ENCODE measurements around the gene EXOC5. TPM values are rescaled to one million over a fixed set of nuclear protein-coding genes. Genes with fewer than 3 reads are reported as not detected.
"Not testable (repeated sequence)": the region's sequence is repeated elsewhere in the genome, so short reads cannot be mapped to it uniquely, and the experiment has no call there.

EXOC5 gene
- total RNA-seq, 2 donors from 2014 or later, result 28.7 to 31.5 TPM

DNA sequence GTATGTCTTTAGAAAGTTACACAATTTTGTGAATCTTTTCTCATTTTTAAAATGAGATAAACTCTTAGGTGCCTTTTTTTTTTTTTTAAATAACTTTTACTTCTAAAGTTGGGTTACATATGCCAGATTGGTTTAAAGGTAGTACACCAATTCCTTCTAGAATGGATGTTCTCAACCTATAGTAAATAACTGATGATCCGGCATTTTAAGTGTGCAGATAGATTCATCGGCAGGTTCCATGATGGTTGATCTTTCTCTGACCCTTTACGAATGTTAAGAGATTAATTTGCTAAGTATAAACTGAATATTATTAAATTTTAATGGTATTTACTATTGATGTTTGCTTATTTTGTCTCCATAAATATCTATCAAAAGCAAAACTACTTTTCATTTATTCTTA lies 8.4 kb upstream of the EXOC5 start:
- DNase-seq (no peak), ATAC-seq (no peak)
- Mint-ChIP-seq H3K27ac (no peak overlapping the region), H3K27me3 (no peaks in the 10 kb centered on the region), H3K36me3 (ENCODE audit: low read depth) (peaks cover 5% of the 10 kb centered on the region), H3K4me1 (peaks cover 27% of the 10 kb centered on the region), H3K4me3 (no peak overlapping the region)
- H3K9me3 ChIP-seq (ENCODE audit: control insufficient read depth, low read length, poor library complexity, severe bottlenecking), result no peaks in the 10 kb centered on the region

DNA sequence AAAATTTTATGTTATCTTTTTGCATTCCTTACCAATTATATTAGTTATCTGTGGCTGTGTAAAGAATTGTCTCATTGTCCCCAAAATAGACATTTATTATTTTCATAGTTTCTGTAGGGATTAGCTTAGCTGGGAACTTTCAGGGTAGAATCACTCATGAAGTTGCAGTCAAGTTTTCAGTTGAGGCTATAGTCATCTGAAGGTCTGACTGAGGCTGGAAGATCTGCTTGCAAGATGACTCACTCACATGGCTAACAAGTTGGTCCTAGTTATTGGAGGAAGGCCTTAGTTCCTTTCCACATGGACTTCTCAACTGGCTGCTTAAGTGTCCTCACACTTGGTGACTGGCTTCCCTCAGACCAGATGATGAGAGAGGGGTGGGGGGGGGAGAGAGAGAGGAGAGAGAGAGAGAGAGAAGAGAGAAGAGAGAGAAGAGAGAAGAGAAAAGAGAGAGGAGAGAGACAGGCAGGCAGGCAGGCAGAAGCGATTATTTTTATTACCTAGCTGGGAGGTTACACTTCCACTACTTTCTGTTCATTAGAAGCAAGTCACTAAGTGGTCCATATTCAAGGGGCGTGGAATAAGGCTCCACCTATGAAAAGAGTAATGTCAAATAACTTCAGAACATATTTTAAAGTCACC lies 6.4 kb upstream of the EXOC5 start:
- Mint-ChIP-seq H3K27me3 (no peaks in the 10 kb centered on the region), H3K4me1 (peaks cover 40% of the 10 kb centered on the region), H3K36me3 (ENCODE audit: low read depth) (peaks cover 2% of the 10 kb centered on the region), H3K4me3 (no peak overlapping the region), H3K27ac (no peak overlapping the region)
- DNase-seq, result no peak
- ATAC-seq, result no peak
- no peaks in the 10 kb centered on the region for H3K9me3 ChIP-seq (ENCODE audit: control insufficient read depth, low read length, poor library complexity, severe bottlenecking)

DNA sequence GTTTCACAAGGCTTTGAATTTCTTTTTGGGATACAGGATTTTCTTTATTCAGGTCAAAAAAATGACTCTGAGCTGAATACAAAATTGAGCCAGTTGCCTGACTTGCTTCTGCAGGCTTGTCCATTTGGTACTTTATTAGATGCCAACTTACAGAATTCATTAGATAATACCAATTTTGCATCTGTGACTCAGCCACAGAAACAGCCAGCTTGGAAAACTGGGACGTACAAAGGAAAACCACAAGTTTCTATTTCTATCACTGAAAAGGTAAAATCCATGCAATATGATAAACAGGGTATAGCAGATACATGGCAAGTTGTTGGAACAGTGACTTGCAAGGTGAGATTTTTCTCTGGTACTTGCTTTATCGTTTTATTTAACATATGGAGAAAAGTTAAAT lies 5.8 kb upstream of the EXOC5 start:
- peaks cover 2% of the 10 kb centered on the region for H3K36me3 Mint-ChIP-seq (ENCODE audit: low read depth)
- no peak for DNase-seq
- no peak for ATAC-seq
- no peaks in the 10 kb centered on the region for H3K27me3 Mint-ChIP-seq
- H3K27ac Mint-ChIP-seq, result no peak overlapping the region
- H3K4me3 Mint-ChIP-seq, result no peak overlapping the region
- H3K4me1 Mint-ChIP-seq, result peaks cover 42% of the 10 kb centered on the region
- H3K9me3 ChIP-seq (ENCODE audit: control insufficient read depth, low read length, poor library complexity, severe bottlenecking), result no peaks in the 10 kb centered on the region

DNA sequence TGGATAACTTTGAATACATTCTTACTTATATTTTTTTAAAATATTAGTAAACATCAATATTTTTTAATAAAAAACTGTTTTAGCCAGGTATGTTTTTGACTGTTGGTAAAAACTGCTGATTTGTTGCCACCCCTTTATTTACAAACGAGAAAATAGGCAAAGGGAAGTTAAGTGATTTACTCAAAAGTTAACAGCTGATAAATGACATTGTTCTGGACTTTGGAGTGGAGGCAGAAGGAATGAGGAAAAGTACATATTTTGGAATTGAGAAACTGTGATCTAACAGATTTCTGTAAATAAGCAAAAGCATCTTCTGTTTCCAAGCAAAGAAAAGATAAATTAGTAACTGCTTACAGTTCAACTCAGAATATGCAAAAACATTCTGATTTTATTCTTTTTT lies 4.5 kb upstream of the EXOC5 start:
- Mint-ChIP-seq H3K36me3 (ENCODE audit: low read depth) (peaks cover 2% of the 10 kb centered on the region), H3K4me3 (no peak overlapping the region), H3K27me3 (no peaks in the 10 kb centered on the region), H3K27ac (no peak overlapping the region), H3K4me1 (peaks cover 36% of the 10 kb centered on the region)
- ATAC-seq, result no peak
- no peak for DNase-seq
- H3K9me3 ChIP-seq (ENCODE audit: control insufficient read depth, low read length, poor library complexity, severe bottlenecking), result no peaks in the 10 kb centered on the region

DNA sequence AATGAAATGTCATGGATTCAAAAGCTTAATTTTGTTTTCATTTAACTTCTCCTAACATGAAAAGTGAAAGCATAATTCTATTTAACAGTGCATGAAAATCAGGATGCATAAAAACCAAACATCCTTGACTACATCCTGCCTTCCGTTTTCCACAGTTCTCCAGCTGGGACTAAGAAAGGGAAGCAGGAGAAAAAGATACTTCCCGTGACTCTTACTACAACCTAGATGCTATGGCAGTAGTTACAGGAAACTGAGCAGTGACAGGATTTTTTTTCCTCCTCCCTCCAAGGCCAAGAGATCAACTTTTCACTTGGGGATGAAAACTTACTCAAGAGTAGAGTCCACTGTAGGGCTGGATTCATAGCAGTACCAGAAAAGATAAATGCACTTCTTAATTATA lies 2.6 kb downstream of the EXOC5 start:
- ATAC-seq, result no peak
- peaks cover 42% of the 10 kb centered on the region for H3K4me1 Mint-ChIP-seq
- no peaks in the 10 kb centered on the region for H3K9me3 ChIP-seq (ENCODE audit: control insufficient read depth, low read length, poor library complexity, severe bottlenecking)
- H3K27ac Mint-ChIP-seq, result no peak overlapping the region
- no peak for DNase-seq
- no peaks in the 10 kb centered on the region for H3K27me3 Mint-ChIP-seq
- no peak overlapping the region for H3K4me3 Mint-ChIP-seq
- peaks cover 2% of the 10 kb centered on the region for H3K36me3 Mint-ChIP-seq (ENCODE audit: low read depth)

DNA sequence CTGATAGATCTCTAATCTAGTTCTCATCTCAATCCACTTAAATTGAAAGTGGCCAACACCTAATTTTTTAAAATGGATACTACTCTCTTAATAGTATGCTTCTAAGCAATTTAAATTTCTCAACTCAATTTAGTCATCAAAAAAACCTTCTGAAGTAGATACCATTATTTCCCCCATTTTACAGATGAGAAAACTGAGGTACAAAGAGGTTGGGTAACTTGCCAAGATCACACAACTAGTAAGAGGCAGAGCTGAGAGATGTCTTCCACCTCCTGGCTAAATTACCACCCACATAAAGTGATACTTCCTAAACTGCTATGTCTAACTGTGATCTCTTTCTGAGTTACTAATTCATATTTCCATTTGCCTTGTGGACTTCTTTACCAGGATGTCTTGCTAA lies 6.6 kb downstream of the EXOC5 start:
- no peak for ATAC-seq
- peak overlapping the region; percentile 16 for H3K27ac Mint-ChIP-seq

DNA sequence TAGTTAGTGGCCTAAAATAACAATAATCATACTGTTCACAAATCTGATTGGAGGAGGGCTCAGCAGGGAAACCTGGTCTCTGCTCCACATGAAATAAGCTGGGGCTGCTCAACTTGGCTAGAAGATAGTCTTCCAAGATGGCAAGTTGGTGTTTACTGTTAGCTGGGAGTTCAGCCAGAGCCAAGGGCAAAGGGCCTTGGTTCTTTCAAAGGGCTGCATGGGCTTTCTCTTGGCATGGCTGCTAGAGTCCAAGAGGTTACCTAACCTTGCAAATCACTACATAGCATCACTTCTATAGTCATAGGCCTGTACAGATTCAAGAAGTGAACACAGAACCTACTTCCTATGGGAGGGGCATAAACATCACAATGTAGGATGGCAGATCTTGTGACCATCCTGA lies 7.1 kb downstream of the EXOC5 start:
- Mint-ChIP-seq H3K27me3 (no peaks in the 10 kb centered on the region), H3K27ac (peak overlapping the region; percentile 16), H3K4me1 (peaks cover 38% of the 10 kb centered on the region), H3K4me3 (no peak overlapping the region), H3K36me3 (ENCODE audit: low read depth) (peaks cover 12% of the 10 kb centered on the region)
- ATAC-seq (no peak), DNase-seq (no peak)
- H3K9me3 ChIP-seq (ENCODE audit: control insufficient read depth, low read length, poor library complexity, severe bottlenecking), result no peaks in the 10 kb centered on the region

More for the DNA sequence above, 6.6 kb downstream of the EXOC5 start:
- H3K9me3 ChIP-seq (ENCODE audit: control insufficient read depth, low read length, poor library complexity, severe bottlenecking), result no peaks in the 10 kb centered on the region
- DNase-seq, result no peak
- Mint-ChIP-seq H3K36me3 (ENCODE audit: low read depth) (peaks cover 9% of the 10 kb centered on the region), H3K4me1 (peaks cover 35% of the 10 kb centered on the region), H3K4me3 (no peak overlapping the region), H3K27me3 (no peaks in the 10 kb centered on the region)

DNA sequence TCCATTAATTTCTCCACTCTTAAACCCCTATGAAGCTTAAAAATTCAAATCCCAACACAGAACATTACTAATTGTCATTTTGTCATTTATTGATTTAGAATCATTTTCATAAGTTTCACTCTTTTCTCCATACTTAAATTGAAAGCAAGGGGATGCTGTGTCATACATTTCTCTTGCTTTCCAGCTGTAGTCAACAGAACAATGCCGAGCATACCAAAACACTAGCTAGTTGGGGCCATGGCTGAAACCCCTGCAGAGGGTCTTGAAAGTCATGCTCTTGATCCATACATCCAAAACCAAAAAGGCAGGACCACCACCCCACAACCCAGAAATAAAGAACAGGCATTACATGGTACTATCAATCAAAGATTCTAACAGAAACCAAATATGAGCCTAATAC lies 9.0 kb downstream of the EXOC5 start:
- Mint-ChIP-seq H3K27me3 (no peaks in the 10 kb centered on the region), H3K27ac (no peak overlapping the region), H3K36me3 (ENCODE audit: low read depth) (peaks cover 12% of the 10 kb centered on the region), H3K4me1 (peaks cover 40% of the 10 kb centered on the region), H3K4me3 (no peak overlapping the region)
- H3K9me3 ChIP-seq (ENCODE audit: control insufficient read depth, low read length, poor library complexity, severe bottlenecking), result no peaks in the 10 kb centered on the region
- no peak for DNase-seq
- no peak for ATAC-seq

DNA sequence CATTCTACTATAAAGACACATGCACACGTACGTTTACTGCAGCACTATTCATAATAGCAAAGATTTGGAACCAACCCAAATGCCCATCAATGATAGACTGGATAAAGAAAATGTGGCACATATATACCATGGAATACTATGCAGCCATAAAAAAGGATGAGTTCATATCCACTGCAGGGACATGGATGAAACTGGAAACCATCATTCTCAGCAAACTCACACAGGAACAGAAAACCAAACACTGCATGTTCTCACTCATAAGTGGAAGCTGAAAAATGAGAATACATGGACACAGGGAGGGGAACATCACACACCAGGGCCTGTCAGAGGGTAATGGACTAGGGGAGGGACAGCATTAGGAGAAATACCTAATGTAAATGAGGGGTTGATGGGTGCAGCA lies 10.5 kb downstream of the EXOC5 start:
- peaks cover 37% of the 10 kb centered on the region for H3K4me1 Mint-ChIP-seq
- H3K36me3 Mint-ChIP-seq (ENCODE audit: low read depth); H3K27me3 Mint-ChIP-seq; DNase-seq; H3K4me3 Mint-ChIP-seq; ATAC-seq; H3K27ac Mint-ChIP-seq; H3K9me3 ChIP-seq (ENCODE audit: control insufficient read depth, low read length, poor library complexity, severe bottlenecking): not testable (repeated sequence)

DNA sequence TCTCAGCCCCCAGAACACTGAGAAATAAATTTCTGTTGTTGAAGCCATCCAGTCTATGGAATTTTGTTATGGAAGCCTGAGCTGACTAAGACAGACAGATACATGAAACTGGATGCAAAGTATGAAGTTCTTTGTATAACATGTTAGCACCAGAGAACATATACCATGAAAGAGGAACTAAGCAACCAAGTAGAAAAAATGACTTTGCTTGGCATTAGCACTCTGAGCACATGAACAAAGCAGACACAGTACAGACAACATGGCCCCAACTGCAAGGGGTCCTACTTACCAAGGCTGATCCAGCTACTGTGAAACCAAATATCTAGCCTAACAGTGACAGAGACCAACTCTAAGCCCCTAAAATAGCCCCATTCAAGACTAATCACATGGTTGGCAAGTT lies 13.8 kb downstream of the EXOC5 start:
- Mint-ChIP-seq H3K4me1 (peaks cover 42% of the 10 kb centered on the region), H3K4me3 (no peak overlapping the region), H3K27me3 (no peaks in the 10 kb centered on the region), H3K36me3 (ENCODE audit: low read depth) (peaks cover 10% of the 10 kb centered on the region), H3K27ac (no peak overlapping the region)
- no peaks in the 10 kb centered on the region for H3K9me3 ChIP-seq (ENCODE audit: control insufficient read depth, low read length, poor library complexity, severe bottlenecking)
- DNase-seq (no peak), ATAC-seq (no peak)

DNA sequence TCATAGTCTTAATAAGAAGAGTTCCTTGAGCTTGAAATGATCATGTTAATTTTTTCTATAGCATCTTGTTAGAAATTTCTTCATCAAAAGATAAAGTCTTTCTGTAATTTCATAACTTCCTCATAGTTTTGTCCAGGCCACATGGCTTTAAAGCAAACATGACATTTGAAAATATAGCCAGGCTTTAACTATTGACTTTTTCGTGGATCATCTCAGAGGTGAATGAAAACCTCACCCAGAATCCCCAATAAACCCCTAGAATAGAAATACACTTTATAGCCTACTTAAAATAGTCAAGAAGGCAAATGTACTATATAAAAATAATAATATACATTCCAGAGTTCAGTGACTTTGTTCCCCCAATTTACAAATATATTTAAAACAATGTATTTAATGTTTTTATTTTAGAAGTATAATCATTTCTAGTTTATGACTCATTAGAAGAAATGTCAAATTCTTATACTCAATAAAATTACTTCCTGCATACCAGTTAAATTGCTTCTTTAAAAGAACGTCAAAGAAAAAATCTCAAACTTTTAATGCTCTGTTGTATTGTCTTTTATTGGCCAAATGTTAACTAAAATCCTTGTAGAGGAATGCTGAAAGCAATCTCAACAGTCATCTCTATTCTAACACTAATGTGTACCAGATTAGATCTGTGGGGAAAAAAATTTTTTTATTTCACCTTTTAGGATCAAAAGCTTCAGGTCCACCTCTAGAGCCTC lies 21.6 kb downstream of the EXOC5 start:
- H3K4me3 Mint-ChIP-seq, result no peak overlapping the region
- no peaks in the 10 kb centered on the region for H3K27me3 Mint-ChIP-seq
- DNase-seq, result no peak
- peaks cover 3% of the 10 kb centered on the region for H3K36me3 Mint-ChIP-seq (ENCODE audit: low read depth)
- ATAC-seq, result no peak
- no peak overlapping the region for H3K27ac Mint-ChIP-seq
- H3K4me1 Mint-ChIP-seq, result peaks cover 15% of the 10 kb centered on the region
- H3K9me3 ChIP-seq (ENCODE audit: control insufficient read depth, low read length, poor library complexity, severe bottlenecking), result no peaks in the 10 kb centered on the region

DNA sequence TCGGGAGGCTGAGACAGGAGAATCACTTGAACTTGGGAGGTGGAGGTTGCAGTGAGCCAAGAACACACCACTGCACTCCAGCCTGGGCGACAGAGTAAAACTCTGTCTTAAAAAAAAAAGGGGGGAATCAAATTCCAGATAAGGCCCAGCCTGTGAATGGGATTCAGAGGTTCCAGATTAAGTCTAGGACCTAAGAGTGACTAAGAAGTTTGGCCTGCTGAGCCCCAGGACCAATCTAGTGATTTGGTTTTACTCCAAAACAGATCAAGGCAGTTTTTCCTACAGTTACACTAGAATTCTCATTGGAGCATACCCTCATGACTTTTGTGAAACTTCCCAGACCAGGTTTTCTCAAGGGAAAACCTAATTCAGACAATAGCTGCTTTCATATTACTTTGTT lies 22.8 kb downstream of the EXOC5 start:
- ATAC-seq, result no peak
- no peaks in the 10 kb centered on the region for H3K9me3 ChIP-seq (ENCODE audit: control insufficient read depth, low read length, poor library complexity, severe bottlenecking)
- Mint-ChIP-seq H3K27ac (no peak overlapping the region), H3K36me3 (ENCODE audit: low read depth) (peaks cover 5% of the 10 kb centered on the region), H3K27me3 (no peaks in the 10 kb centered on the region), H3K4me3 (no peak overlapping the region), H3K4me1 (peaks cover 11% of the 10 kb centered on the region)
- no peak for DNase-seq

DNA sequence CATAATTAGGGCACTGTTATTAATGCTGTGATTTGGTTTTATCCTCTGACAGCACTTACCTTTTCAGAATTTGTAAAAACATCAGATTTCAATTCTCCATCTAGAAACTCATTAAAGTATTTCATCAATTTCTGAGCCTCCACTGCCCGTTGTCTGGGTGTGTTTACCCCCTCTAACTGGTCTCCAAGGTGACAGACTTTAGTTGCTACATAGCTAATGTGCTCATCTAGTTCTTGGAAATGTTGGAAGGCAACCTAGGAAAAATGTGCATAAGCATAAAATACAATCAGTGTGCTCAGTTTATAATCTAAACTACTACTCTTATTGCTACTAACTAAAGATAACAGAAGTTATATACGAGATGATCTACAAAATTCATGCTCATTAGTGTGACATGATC lies 24.6 kb downstream of the EXOC5 start:
- Mint-ChIP-seq H3K4me3 (no peak overlapping the region), H3K4me1 (peaks cover 2% of the 10 kb centered on the region), H3K27ac (no peak overlapping the region), H3K27me3 (no peaks in the 10 kb centered on the region), H3K36me3 (ENCODE audit: low read depth) (peaks cover 5% of the 10 kb centered on the region)
- no peak for DNase-seq
- H3K9me3 ChIP-seq (ENCODE audit: control insufficient read depth, low read length, poor library complexity, severe bottlenecking), result no peaks in the 10 kb centered on the region
- no peak for ATAC-seq

DNA sequence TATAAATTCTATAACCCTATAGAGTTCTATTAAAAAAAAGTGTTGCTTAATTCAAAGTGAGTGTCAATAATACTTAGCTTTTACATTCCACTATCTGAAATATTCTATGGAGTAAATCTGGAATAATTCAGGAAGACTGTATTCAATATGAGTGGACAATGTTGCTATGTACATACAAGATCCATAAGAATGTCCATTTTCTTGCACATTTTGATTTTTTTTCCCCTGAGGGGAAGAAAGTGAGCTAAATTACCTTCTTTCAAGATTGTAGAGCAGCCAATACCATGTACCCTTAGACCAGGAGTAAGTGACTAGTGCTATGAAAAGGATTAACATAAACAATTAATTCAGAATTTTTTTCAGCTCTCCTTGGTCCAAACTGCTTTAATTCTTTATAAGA lies 25.4 kb downstream of the EXOC5 start:
- H3K4me1 Mint-ChIP-seq, result peaks cover 2% of the 10 kb centered on the region
- H3K9me3 ChIP-seq (ENCODE audit: control insufficient read depth, low read length, poor library complexity, severe bottlenecking), result no peaks in the 10 kb centered on the region
- no peak overlapping the region for H3K27ac Mint-ChIP-seq
- no peak overlapping the region for H3K4me3 Mint-ChIP-seq
- H3K27me3 Mint-ChIP-seq, result no peaks in the 10 kb centered on the region
- ATAC-seq, result no peak
- DNase-seq, result no peak
- H3K36me3 Mint-ChIP-seq (ENCODE audit: low read depth), result peaks cover 5% of the 10 kb centered on the region
